ENCODE measurements around the gene S100A4.

S100A4 gene

DNA sequence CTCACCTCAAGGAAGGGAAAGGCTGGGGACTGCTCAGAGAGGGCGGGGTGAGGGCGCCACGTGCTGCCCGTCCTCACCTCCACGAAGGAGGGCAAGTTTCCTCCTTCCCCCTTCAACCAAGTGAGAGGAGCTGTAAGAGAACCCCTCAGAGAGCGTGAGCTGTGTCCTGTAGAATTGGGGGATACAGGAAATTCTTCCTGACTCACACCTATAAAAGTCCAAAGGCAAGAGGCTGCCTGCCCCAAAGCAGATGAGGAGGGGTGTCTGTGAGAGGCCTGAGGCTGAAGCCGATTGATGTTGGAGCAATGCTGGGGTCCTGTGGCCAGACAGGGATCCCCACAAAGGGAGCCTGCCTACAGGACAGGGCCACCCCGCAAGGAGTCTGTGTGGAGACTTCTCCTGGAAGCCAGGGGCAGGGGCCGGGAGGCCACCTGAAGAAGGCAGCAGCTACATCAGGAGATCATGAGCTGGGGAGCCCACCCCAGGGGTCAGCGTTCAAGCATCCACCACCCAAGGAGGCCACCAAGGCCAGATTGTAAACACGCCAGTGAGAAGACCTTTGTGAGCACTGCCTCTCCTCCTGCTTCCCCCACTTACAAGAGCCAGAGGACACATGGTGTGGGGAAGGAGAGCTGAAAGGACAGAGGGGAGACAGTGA lies 37.6 kb downstream of the S100A4 start:
- DNase-seq (ENCODE audit: low spot score): no peak

DNA sequence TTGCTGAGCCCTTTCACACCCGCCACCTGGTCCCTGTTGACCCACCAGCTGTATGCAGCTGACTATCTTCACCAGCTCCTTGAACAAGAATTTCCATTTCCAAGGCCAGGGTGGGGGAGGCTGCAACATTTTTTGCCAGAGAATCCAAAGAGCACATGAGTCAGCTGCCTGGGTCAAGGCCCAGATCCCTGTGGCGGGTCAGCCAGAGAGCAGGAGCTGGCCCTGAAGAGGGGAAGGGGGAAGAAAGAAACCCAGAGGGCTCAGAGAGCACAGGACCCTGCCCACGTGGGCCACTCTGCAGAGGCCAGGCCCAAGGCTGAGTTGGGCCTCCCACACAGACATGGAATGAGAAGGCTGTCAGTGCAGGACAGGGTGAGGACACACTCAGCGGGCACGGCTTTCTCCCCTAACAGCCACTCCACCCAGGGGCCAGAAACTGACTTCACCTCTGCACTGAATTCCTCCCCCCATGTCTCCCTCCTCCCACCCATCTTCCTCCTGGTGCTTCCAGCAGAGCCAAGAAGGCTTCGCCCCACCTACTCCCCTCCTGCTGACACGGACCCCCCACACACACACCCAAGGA lies 38.7 kb downstream of the S100A4 start:
- peak; percentile 94 for DNase-seq (ENCODE audit: low spot score)

DNA sequence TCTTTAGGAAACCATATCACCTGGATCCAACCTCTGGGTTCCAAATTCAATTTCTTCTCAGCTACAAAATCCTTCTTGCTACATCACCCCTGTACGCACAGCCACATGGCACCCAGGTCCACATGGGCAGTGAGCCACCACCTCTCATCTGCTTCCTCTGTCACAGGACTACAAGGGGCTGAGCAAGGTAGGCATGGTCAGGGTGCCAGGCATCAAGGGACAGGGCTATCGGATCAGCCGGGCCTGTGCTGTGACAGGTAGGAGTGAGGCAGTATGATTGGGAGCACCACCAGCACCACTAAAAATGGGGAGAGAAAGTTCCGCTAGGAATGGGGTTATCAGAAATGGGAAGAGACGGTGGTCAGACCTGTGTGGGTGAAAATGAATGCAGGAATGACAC lies 39.2 kb downstream of the S100A4 start:
- DNase-seq (ENCODE audit: low spot score): no peak

DNA sequence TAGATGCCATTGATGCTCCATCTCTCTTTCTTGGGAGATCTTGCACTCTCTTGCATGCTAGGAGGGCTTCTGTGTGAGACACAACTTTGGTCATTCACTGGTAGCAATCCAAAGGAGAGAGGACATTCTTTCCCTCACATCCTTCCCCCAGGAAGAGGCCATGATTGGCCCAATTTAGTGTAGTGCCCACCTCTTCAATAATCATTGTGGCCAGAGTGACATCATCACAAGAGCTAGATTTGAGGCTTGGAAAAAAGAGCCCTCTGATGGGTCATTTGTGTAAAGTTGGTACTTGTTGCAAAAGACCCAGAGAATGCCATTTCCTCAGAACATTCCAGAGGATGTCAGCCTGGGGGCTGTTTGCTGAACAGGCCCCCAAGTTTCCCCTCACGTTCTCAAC lies 40.0 kb downstream of the S100A4 start:
- DNase-seq (ENCODE audit: low spot score): peak; percentile 30

DNA sequence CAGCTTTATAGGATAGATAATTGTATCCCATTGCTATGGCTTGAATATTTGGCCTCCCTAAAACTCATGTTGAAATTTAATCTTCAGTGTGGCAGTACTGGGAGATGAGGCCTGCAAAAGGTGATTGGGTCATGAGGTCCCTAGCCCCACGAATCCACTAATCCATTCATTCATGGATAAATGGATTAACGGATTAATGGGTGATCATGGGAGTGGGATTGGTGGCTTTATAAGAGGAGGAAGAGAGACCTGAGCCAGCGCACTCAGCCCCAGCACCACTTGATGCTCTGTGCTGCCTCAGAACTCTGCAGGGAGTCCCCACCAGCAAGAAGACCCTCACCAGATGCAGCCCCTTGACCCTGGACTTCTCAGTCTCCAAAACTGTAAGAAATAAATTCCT lies 41.8 kb downstream of the S100A4 start:
- no peak for DNase-seq (ENCODE audit: low spot score)

DNA sequence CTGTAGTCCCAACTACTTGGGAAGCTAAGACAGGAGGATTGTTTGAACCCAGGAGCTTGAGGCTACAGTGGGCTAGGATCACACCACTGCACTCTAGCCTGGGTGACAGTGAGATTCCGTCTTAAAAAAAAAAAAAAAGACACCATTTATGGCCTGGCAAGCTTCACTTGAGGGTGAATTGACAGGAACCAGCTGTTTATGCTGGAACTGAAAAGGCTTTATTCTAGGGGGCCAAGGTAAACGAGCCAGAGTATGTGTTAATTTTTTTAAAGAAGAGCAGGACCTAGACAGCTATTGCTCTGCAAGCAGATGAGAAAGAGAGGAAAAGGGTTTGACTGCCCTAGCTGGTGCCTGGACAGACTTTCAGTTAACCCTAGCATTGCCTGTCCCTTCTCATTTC lies 46.9 kb downstream of the S100A4 start:
- DNase-seq (ENCODE audit: low spot score): no peak

DNA sequence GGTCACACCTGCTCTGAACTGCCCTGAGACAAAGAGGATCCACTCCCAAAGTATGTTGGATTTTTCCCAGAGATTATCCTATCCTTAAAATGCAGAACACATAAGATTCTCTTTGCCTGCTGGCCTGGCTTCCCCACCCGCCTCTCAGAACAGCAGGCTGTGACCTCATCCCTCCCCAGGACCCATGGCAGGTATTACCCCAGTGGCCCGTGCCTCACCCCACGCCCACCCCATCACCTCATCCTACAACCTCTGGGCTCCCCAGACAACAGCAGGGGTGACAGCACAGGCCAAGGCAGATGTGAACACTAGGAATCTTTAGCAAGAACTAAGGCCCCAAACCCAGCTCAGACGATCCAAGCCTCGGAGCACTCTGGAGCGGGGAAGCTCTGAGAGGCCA lies 50.1 kb downstream of the S100A4 start:
- no peak for DNase-seq (ENCODE audit: low spot score)

DNA sequence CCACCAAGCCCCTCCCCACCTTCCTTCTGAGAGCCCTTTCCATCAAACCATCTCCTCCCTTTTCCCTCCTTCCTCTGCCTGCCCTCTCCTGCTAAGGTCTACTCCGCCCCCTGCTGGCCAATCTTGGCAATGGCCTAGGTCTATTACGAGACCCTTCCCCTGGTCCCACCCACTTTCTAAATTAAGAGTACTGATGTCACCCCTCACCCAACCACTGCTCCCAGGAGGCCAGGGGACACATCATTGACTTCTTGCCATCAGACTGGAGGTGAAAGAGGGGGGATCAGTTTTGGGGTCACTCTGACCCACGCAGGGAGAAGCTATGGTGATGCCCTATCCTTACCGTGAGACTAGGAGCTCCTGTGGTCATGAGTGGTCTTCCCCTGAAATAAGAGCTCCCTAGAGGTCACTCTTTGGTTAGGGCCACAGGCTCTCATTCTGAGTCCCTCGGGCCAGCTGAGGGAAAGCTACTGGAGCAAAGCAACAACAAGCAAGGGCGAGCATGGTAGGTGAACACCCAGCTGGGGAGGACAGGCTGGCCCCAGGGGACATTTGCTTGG lies 50.5 kb downstream of the S100A4 start:
- DNase-seq (ENCODE audit: low spot score): peak; percentile 60

All from AG08395 (cell line).